Measurements from ENCODE around the gene CLSTN1.
"Not testable (repeated sequence)": the region's sequence is repeated elsewhere in the genome, so short reads cannot be mapped to it uniquely, and the experiment has no call there.

Gene CLSTN1

GRCh38 chr1:9809100-9809510, 14.7 kb downstream of the CLSTN1 start:
- Histone ChIP-seq H3K27me3 (ENCODE audit: insufficient read depth, low read length) (no peaks in the 10 kb centered on the region), H3K4me3 (ENCODE audit: low read depth, low read length, poor library complexity, severe bottlenecking) (no peak overlapping the region), H3K79me2 (ENCODE audit: insufficient read depth, low read length) (peaks cover 99% of the 10 kb centered on the region), H3K4me2 (ENCODE audit: low read length) (peak overlapping the region; percentile 21; the same call in 1 of the 2 replicates), H3K9ac (ENCODE audit: low read length) (no peak overlapping the region; the same call in 1 of the 2 replicates), H3K9me2 (ENCODE audit: low read depth, low read length) (no peaks in the 10 kb centered on the region), H3K27ac (ENCODE audit: low read depth, low read length, poor library complexity, severe bottlenecking) (peak overlapping the region; percentile 33), H3K36me3 (ENCODE audit: insufficient read depth, low read length) (peaks cover 35% of the 10 kb centered on the region), H3K4me1 (ENCODE audit: insufficient read depth, low read length, severe bottlenecking) (peaks cover 85% of the 10 kb centered on the region), H3F3A (ENCODE audit: insufficient read depth, low read length) (0 out of 2 replicates have a peak, but pooled peaks cover under 1% of the 10 kb centered on the region), H2AFZ (ENCODE audit: low read length) (no peak overlapping the region), H4K20me1 (ENCODE audit: insufficient read depth, low read length) (no peaks in the 10 kb centered on the region), H3K9me3 (ENCODE audit: low read length) (no peaks in the 10 kb centered on the region)
- TF ChIP-seq CTCF (IDR thresholded peaks at IDR 0.05; ENCODE audit: low read length) (no peak), EZH2 (IDR thresholded peaks at IDR 0.05; ENCODE audit: borderline replicate concordance, low read length) (no peak)

DNA sequence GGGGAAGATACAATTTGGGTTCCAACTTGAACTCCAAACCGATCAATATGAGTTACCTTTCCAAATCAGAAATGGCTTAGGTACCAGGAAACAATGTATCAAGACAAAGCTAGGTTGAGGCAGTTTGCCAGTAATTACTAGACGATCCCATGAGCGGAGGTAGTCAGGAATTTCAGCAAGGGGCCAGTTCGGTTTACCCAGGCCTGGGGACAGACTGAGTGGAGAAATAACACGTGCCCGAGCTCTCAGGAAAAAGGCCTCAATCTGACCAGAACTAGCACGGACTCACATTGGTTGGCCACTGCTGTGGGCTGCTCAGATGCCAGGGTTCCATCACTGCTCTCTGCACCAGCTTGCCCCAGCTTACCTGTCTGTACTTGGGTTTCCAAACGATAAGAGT, 15.3 kb downstream of the CLSTN1 start:
- no peak overlapping the region; the same call in 1 of the 2 replicates for H3K4me2 ChIP-seq (ENCODE audit: low read length)
- no peaks in the 10 kb centered on the region for H3K9me2 ChIP-seq (ENCODE audit: low read depth, low read length)
- peak overlapping the region; percentile 33 for H3K27ac ChIP-seq (ENCODE audit: low read depth, low read length, poor library complexity, severe bottlenecking)
- H3K9ac ChIP-seq (ENCODE audit: low read length), result no peak overlapping the region; the same call in 1 of the 2 replicates
- H3K9me3 ChIP-seq (ENCODE audit: low read length), result no peaks in the 10 kb centered on the region
- no peaks in the 10 kb centered on the region for H3K27me3 ChIP-seq (ENCODE audit: insufficient read depth, low read length)
- H3K79me2 ChIP-seq (ENCODE audit: insufficient read depth, low read length), result peaks cover 99% of the 10 kb centered on the region
- no peaks in the 10 kb centered on the region for H4K20me1 ChIP-seq (ENCODE audit: insufficient read depth, low read length)
- no peaks in the 10 kb centered on the region; the same call in 1 of the 2 replicates for H3F3A ChIP-seq (ENCODE audit: insufficient read depth, low read length)
- peaks cover 82% of the 10 kb centered on the region for H3K4me1 ChIP-seq (ENCODE audit: insufficient read depth, low read length, severe bottlenecking)
- H3K4me3 ChIP-seq (ENCODE audit: low read depth, low read length, poor library complexity, severe bottlenecking), result no peak overlapping the region
- peaks cover 35% of the 10 kb centered on the region for H3K36me3 ChIP-seq (ENCODE audit: insufficient read depth, low read length)
- no peak for TF ChIP-seq EZH2 (IDR thresholded peaks at IDR 0.05; ENCODE audit: borderline replicate concordance, low read length)
- no peak for TF ChIP-seq CTCF (IDR thresholded peaks at IDR 0.05; ENCODE audit: low read length)
- no peak overlapping the region for H2AFZ ChIP-seq (ENCODE audit: low read length)

DNA sequence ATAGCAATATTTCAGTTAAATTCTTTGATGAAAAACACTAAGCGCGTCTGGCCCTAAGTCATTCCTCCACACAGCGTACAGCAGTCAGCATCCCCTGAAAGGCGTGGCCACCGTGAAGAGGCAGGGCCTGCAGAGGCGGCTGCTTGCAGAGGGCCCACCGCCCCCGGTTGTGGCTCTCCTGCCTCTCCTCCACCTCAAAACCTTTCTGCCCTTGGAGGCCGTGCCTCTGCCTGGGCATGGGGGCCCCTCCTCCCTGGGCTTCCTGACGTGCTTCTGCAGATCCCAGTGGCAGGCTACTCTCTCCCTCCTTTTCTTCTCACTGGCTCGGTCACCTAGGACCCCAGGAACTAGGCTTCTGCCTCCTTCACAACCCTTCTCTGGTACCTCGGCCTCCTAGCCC, 16.2 kb downstream of the CLSTN1 start:
- H3K79me2 ChIP-seq (ENCODE audit: insufficient read depth, low read length), result peaks cover 99% of the 10 kb centered on the region
- H3K27ac ChIP-seq (ENCODE audit: low read depth, low read length, poor library complexity, severe bottlenecking), result no peak overlapping the region
- H3F3A ChIP-seq (ENCODE audit: insufficient read depth, low read length), result no peaks in the 10 kb centered on the region; the same call in 1 of the 2 replicates

DNA sequence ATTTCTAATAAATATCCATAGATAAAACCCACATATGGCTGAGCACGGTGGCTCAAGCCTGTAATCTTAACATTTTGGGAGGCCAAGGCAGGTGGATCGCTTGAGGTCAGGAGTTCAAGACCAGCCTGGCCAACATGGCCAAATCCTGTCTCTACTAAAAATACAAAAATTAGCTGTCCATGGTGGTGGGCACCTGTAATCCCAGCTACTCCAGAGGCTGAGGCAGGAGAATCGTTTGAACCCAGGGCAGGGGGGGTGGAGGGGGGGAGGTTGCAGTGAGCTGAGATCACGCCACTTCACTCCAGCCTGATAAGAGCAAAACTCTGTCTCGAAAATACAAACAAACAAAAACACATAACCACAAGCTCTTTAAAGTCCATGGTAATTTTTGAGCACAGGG, 17.8 kb downstream of the CLSTN1 start:
- H4K20me1 ChIP-seq (ENCODE audit: insufficient read depth, low read length); H3K4me3 ChIP-seq (ENCODE audit: low read depth, low read length, poor library complexity, severe bottlenecking); H3K4me2 ChIP-seq (ENCODE audit: low read length); H2AFZ ChIP-seq (ENCODE audit: low read length); H3K27me3 ChIP-seq (ENCODE audit: insufficient read depth, low read length); H3K9me3 ChIP-seq (ENCODE audit: low read length); H3K9ac ChIP-seq (ENCODE audit: low read length); H3K9me2 ChIP-seq (ENCODE audit: low read depth, low read length); H3F3A ChIP-seq (ENCODE audit: insufficient read depth, low read length): not testable (repeated sequence)
- peaks cover 48% of the 10 kb centered on the region for H3K36me3 ChIP-seq (ENCODE audit: insufficient read depth, low read length)
- H3K27ac ChIP-seq (ENCODE audit: low read depth, low read length, poor library complexity, severe bottlenecking), result peak overlapping the region; percentile 30
- H3K79me2 ChIP-seq (ENCODE audit: insufficient read depth, low read length), result peaks cover 99% of the 10 kb centered on the region
- peaks cover 73% of the 10 kb centered on the region for H3K4me1 ChIP-seq (ENCODE audit: insufficient read depth, low read length, severe bottlenecking)

More for the DNA sequence above, 16.2 kb downstream of the CLSTN1 start:
- Histone ChIP-seq H3K9me3 (ENCODE audit: low read length) (no peaks in the 10 kb centered on the region), H3K36me3 (ENCODE audit: insufficient read depth, low read length) (peaks cover 35% of the 10 kb centered on the region), H3K9ac (ENCODE audit: low read length) (no peak overlapping the region), H3K4me2 (ENCODE audit: low read length) (no peak overlapping the region), H3K27me3 (ENCODE audit: insufficient read depth, low read length) (no peaks in the 10 kb centered on the region), H4K20me1 (ENCODE audit: insufficient read depth, low read length) (no peaks in the 10 kb centered on the region), H3K9me2 (ENCODE audit: low read depth, low read length) (no peaks in the 10 kb centered on the region), H2AFZ (ENCODE audit: low read length) (no peak overlapping the region), H3K4me3 (ENCODE audit: low read depth, low read length, poor library complexity, severe bottlenecking) (no peak overlapping the region), H3K4me1 (ENCODE audit: insufficient read depth, low read length, severe bottlenecking) (peaks cover 82% of the 10 kb centered on the region)
- no peak for TF ChIP-seq CTCF (IDR thresholded peaks at IDR 0.05; ENCODE audit: low read length)
- no peak for TF ChIP-seq EZH2 (IDR thresholded peaks at IDR 0.05; ENCODE audit: borderline replicate concordance, low read length)

Measured in OCI-LY1 (cell line).